Trophoblast cell (in vitro differentiated cells and primary cell): ENCODE data around the gene RPS6KL1.

Source experiments
- DNase-seq, 2 donors: peaks; one replicate each; pipeline ENCODE4 v3.0.0-alpha.2; 2016
- H2AFZ ChIP-seq: 2 replicates; pipeline ENCODE4 v1.6.1; 2013; ENCODE audit warnings: low read length, moderate library complexity, mild to moderate bottlenecking; ENCODE audit not compliant: insufficient read depth, poor library complexity
- H2AK5ac ChIP-seq: 2 replicates; pipeline ENCODE4 v1.6.1; 2013; ENCODE audit warnings: mild to moderate bottlenecking, low read length
- H2BK120ac ChIP-seq: 2 replicates; pipeline ENCODE4 v1.6.1; 2013; ENCODE audit warnings: low read length, mild to moderate bottlenecking, moderate library complexity; ENCODE audit not compliant: insufficient read depth, poor library complexity
- H2BK12ac ChIP-seq: 2 replicates; pipeline ENCODE4 v1.6.1; 2013; ENCODE audit warnings: mild to moderate bottlenecking, low read length, moderate library complexity
- H2BK5ac ChIP-seq: 2 replicates; pipeline ENCODE4 v1.6.1; 2013; ENCODE audit warnings: low read length, low read depth, moderate library complexity, mild to moderate bottlenecking; ENCODE audit not compliant: poor library complexity
- H3K14ac ChIP-seq: 2 replicates; pipeline ENCODE4 v1.6.1; 2013; ENCODE audit warnings: mild to moderate bottlenecking, low read length
- H3K18ac ChIP-seq: 2 replicates; pipeline ENCODE4 v1.6.1; 2013; ENCODE audit warnings: mild to moderate bottlenecking, low read length
- H3K23ac ChIP-seq: 2 replicates; pipeline ENCODE4 v1.6.1; 2013; ENCODE audit warnings: low read length
- H3K27ac ChIP-seq: 2 replicates; pipeline ENCODE4 v1.5.1; 2013; ENCODE audit warnings: low read depth, mild to moderate bottlenecking, inconsistent platforms, low read length, moderate library complexity
- H3K27me3 ChIP-seq: 2 replicates; pipeline ENCODE4 v1.6.1; 2013; ENCODE audit warnings: inconsistent platforms, mild to moderate bottlenecking, low read length, moderate library complexity; ENCODE audit not compliant: insufficient read depth
- H3K36me3 ChIP-seq, 2 experiments: 1 replicate in 1 of 2; 2 replicates in 1 of 2; pipeline ENCODE4 v1.6.1; 2013; ENCODE audit warnings: low read length in 2 of 2, mild to moderate bottlenecking in 2 of 2, moderate library complexity in 1 of 2; ENCODE audit not compliant: insufficient read depth in 2 of 2, control insufficient read depth in 1 of 2
- H3K4ac ChIP-seq: 2 replicates; pipeline ENCODE4 v1.6.1; 2013; ENCODE audit warnings: low read depth, mild to moderate bottlenecking, low read length, moderate library complexity
- H3K4me1 ChIP-seq, 2 experiments: 1 replicate in 1 of 2; 2 replicates in 1 of 2; pipeline ENCODE4 v1.6.1; 2013; ENCODE audit warnings: low read length in 2 of 2, mild to moderate bottlenecking in 2 of 2, moderate library complexity in 1 of 2; ENCODE audit not compliant: insufficient read depth in 2 of 2, control insufficient read depth in 1 of 2
- H3K4me2 ChIP-seq: 2 replicates; pipeline ENCODE4 v1.6.1; 2013; ENCODE audit warnings: inconsistent platforms, mild to moderate bottlenecking, low read length, moderate library complexity
- H3K4me3 ChIP-seq: 2 replicates; pipeline ENCODE4 v1.5.1; 2013; ENCODE audit warnings: mild to moderate bottlenecking, low read depth, low read length, inconsistent platforms
- H3K79me1 ChIP-seq: one replicate; pipeline ENCODE4 v1.6.1; 2013; ENCODE audit warnings: low read length
- H3K79me2 ChIP-seq: 2 replicates; pipeline ENCODE4 v1.6.1; 2013; ENCODE audit warnings: low read length, mild to moderate bottlenecking; ENCODE audit not compliant: control insufficient read depth, insufficient read depth, poor library complexity
- H3K9ac ChIP-seq: 2 replicates; pipeline ENCODE4 v1.6.1; 2013; ENCODE audit warnings: mild to moderate bottlenecking, low read length
- H3K9me3 ChIP-seq: 2 replicates; pipeline ENCODE4 v1.6.1; 2013; ENCODE audit warnings: low read depth, mild to moderate bottlenecking, control low read depth, inconsistent platforms, low read length; ENCODE audit not compliant: insufficient read depth
- H4K12ac ChIP-seq: 2 replicates; pipeline ENCODE4 v1.6.1; 2013; ENCODE audit warnings: low read depth, mild to moderate bottlenecking, low read length, moderate library complexity
- H4K8ac ChIP-seq: 2 replicates; pipeline ENCODE4 v1.6.1; 2013; ENCODE audit warnings: low read depth, mild to moderate bottlenecking, low read length, moderate library complexity
- H4K91ac ChIP-seq: one replicate; pipeline ENCODE4 v1.6.1; 2013; ENCODE audit warnings: low read depth, mild to moderate bottlenecking, low read length, moderate library complexity
- WGBS: extraction: QIAGEN DNeasy Blood & Tissue Kit; methylation state at CpG from one replicate; pipeline ENCODE4 v1.1.7; 2013; ENCODE audit warnings: missing lambda C conversion rate; ENCODE audit not compliant: insufficient read length, insufficient coverage; ENCODE audit errors: extremely low coverage; 5-methylcytosine and 5-hydroxymethylcytosine counted together

Gene RPS6KL1

GRCh38 chr14:74902941-74903705, 19.9 kb downstream of the RPS6KL1 start:
- Histone ChIP-seq H3K79me1 (no peaks in the 10 kb centered on the region), H3K79me2 (no peaks in the 10 kb centered on the region), H2AK5ac (no peak overlapping the region), H3K18ac (no peak overlapping the region), H3K27me3 (no peaks in the 10 kb centered on the region), H3K4me2 (no peak overlapping the region), H4K12ac (no peak overlapping the region), H3K14ac (no peak overlapping the region), H2BK120ac (no peak overlapping the region), H3K36me3 (peaks cover 43 to 62% of the 10 kb centered on the region in 2 experiments), H2BK12ac (no peak overlapping the region), H3K4ac (no peak overlapping the region), H3K9ac (no peak overlapping the region), H3K4me3 (no peak overlapping the region), H2AFZ (no peak overlapping the region), H4K91ac (no peak overlapping the region), H3K23ac (no peak overlapping the region), H4K8ac (no peak overlapping the region), H3K4me1 (peaks cover 0 to 5% of the 10 kb centered on the region in 2 experiments), H3K9me3 (no peaks in the 10 kb centered on the region), H3K27ac (no peak overlapping the region), H2BK5ac (no peak overlapping the region)
- no CpG with 5 or more reads among the region's 10 CpGs for WGBS
- no peak for DNase-seq

- no peak overlapping the region for H3K4me3 ChIP-seq
- H4K91ac ChIP-seq, result no peak overlapping the region
- no peak for DNase-seq
- H2BK120ac ChIP-seq, result no peak overlapping the region
- H3K27ac ChIP-seq, result no peak overlapping the region
- no peak overlapping the region for H3K4me2 ChIP-seq
- no peak overlapping the region for H2AK5ac ChIP-seq
- H3K18ac ChIP-seq, result no peak overlapping the region
- no peak overlapping the region for H3K4ac ChIP-seq
- H3K9ac ChIP-seq, result no peak overlapping the region
- no peak overlapping the region for H2AFZ ChIP-seq
- no peaks in the 10 kb centered on the region for H3K79me2 ChIP-seq
- WGBS, result no CpG with 5 or more reads among the region's 5 CpGs
- no peaks in the 10 kb centered on the region for H3K9me3 ChIP-seq
- no peak overlapping the region for H3K23ac ChIP-seq
- H2BK12ac ChIP-seq, result no peak overlapping the region
- H3K79me1 ChIP-seq, result no peaks in the 10 kb centered on the region
- no peaks in the 10 kb centered on the region for H3K27me3 ChIP-seq
- peaks cover 0 to 5% of the 10 kb centered on the region in 2 experiments for H3K4me1 ChIP-seq
- no peak overlapping the region for H4K12ac ChIP-seq
- no peak overlapping the region for H4K8ac ChIP-seq
- H2BK5ac ChIP-seq, result no peak overlapping the region
- peaks cover 55 to 72% of the 10 kb centered on the region in 2 experiments for H3K36me3 ChIP-seq
- no peak overlapping the region for H3K14ac ChIP-seq
Observed at GRCh38 chr14:74898694-74899093, 24.4 kb downstream of the RPS6KL1 start.

- Histone ChIP-seq H3K23ac (no peak overlapping the region), H2AK5ac (no peak overlapping the region), H3K79me1 (no peaks in the 10 kb centered on the region), H2AFZ (no peak overlapping the region), H3K79me2 (no peaks in the 10 kb centered on the region), H3K18ac (no peak overlapping the region), H3K4ac (no peak overlapping the region), H3K14ac (no peak overlapping the region), H2BK5ac (no peak overlapping the region), H2BK12ac (no peak overlapping the region), H3K4me3 (no peak overlapping the region), H3K36me3 (peaks cover 55 to 75% of the 10 kb centered on the region in 2 experiments), H3K9me3 (no peaks in the 10 kb centered on the region), H3K27ac (no peak overlapping the region), H3K4me1 (peaks cover 0 to 4% of the 10 kb centered on the region in 2 experiments), H3K9ac (no peak overlapping the region), H2BK120ac (no peak overlapping the region), H4K12ac (no peak overlapping the region), H3K4me2 (no peak overlapping the region), H4K91ac (no peak overlapping the region), H4K8ac (no peak overlapping the region), H3K27me3 (no peaks in the 10 kb centered on the region)
- WGBS, result no CpG with 5 or more reads among the region's 2 CpGs
- no peak for DNase-seq
Observed at GRCh38 chr14:74898083-74898482, 25.0 kb downstream of the RPS6KL1 start.

- H3K4me2 ChIP-seq, result no peak overlapping the region
- no peak overlapping the region for H3K27ac ChIP-seq
- no peak overlapping the region for H4K8ac ChIP-seq
- H4K12ac ChIP-seq, result no peak overlapping the region
- no peaks in the 10 kb centered on the region for H3K79me2 ChIP-seq
- no peak overlapping the region for H3K4ac ChIP-seq
- no peak overlapping the region for H2AFZ ChIP-seq
- H3K27me3 ChIP-seq, result no peaks in the 10 kb centered on the region
- no peak overlapping the region for H2AK5ac ChIP-seq
- no peak overlapping the region for H3K9ac ChIP-seq
- no peaks in the 10 kb centered on the region for H3K9me3 ChIP-seq
- no peak overlapping the region for H3K4me3 ChIP-seq
- no peak overlapping the region for H3K14ac ChIP-seq
- H4K91ac ChIP-seq, result no peak overlapping the region
- H3K23ac ChIP-seq, result no peak overlapping the region
- H3K36me3 ChIP-seq, result peaks cover 53 to 75% of the 10 kb centered on the region in 2 experiments
- DNase-seq, result no peak
- H2BK5ac ChIP-seq, result no peak overlapping the region
- H3K79me1 ChIP-seq, result no peaks in the 10 kb centered on the region
- no peak overlapping the region for H2BK12ac ChIP-seq
- no peaks in the 10 kb centered on the region for H3K4me1 ChIP-seq
- H3K18ac ChIP-seq, result no peak overlapping the region
- no peak overlapping the region for H2BK120ac ChIP-seq
- WGBS, result no CpG with 5 or more reads among the region's 4 CpGs
Observed at GRCh38 chr14:74897642-74898041, 25.4 kb downstream of the RPS6KL1 start.
